PC-3 (cell line): ENCODE results near the gene SYDE2. TPM values are rescaled to one million over a fixed set of nuclear protein-coding genes. Genes with fewer than 3 reads are reported as not detected.

Experiments used
- ATAC-seq: fragments of 200-7000 bp; cut with Tn5 transposase; 2 replicates; pipeline ENCODE4 v1.9.1; 2020; ENCODE audit warnings: mild to moderate bottlenecking, moderate library complexity
- BruUV-seq: library from RNA; stranded (reverse); fragments of 400-500 nt; replicated peaks from 2 replicates; lab custom pipeline; 2021; lab: Mats Ljungman, UMichigan
- CTCF ChIA-PET: fragments of 300-600 bp; sonication (Branson Sonifier 250); formaldehyde crosslinking; loops from one replicate; lab custom pipeline; 2022; ENCODE audit warnings: antibody characterized with exemption; lab: Charles Lee
- POLR2A ChIA-PET: fragments of 300-600 bp; sonication (Branson Sonifier 250); formaldehyde crosslinking; loops from one replicate; lab custom pipeline; 2022; ENCODE audit warnings: antibody characterized with exemption; ENCODE audit not compliant: unreplicated experiment; lab: Charles Lee
- DNase-seq: peaks from one replicate; pipeline ENCODE4 v3.0.0-alpha.2; 2015
- H2AFZ ChIP-seq: fragments of 300-600 bp; sonication (generic); 2 replicates; pipeline ENCODE4 v1.6.0; 2016; ENCODE audit warnings: antibody characterized with exemption, low read length
- H3F3A ChIP-seq: fragments of 300-600 bp; sonication (generic); one replicate; pipeline ENCODE4 v1.6.0; 2017; ENCODE audit warnings: antibody characterized with exemption, low read length, control low read depth, mild to moderate bottlenecking; ENCODE audit not compliant: unreplicated experiment
- H3K27ac ChIP-seq: fragments of 300-600 bp; sonication (generic); 2 replicates; pipeline ENCODE4 v1.5.1; 2016; ENCODE audit warnings: mild to moderate bottlenecking, low read length
- H3K27me3 ChIP-seq: fragments of 300-600 bp; sonication (generic); 2 replicates; pipeline ENCODE4 v1.6.1; 2016; ENCODE audit warnings: low read length, mixed read lengths
- H3K36me3 ChIP-seq: fragments of 300-600 bp; sonication (generic); 2 replicates; pipeline ENCODE4 v1.6.1; 2016; ENCODE audit warnings: low read depth, mixed run types, low read length, mixed read lengths
- H3K4me1 ChIP-seq: fragments of 300-600 bp; sonication (generic); 2 replicates; pipeline ENCODE4 v1.5.1; 2016; ENCODE audit warnings: low read length; ENCODE audit not compliant: insufficient read depth
- H3K4me2 ChIP-seq: fragments of 300-600 bp; sonication (generic); 2 replicates; pipeline ENCODE4 v1.6.0; 2016; ENCODE audit warnings: low read length
- H3K4me3 ChIP-seq: fragments of 300-600 bp; sonication (generic); 2 replicates; pipeline ENCODE4 v1.5.1; 2016; ENCODE audit warnings: mild to moderate bottlenecking, low read length, mixed read lengths
- H3K79me2 ChIP-seq: fragments of 300-600 bp; sonication (generic); 2 replicates; pipeline ENCODE4 v1.6.1; 2017; ENCODE audit warnings: low read length, mixed read lengths
- H3K9ac ChIP-seq: fragments of 300-600 bp; sonication (generic); 2 replicates; pipeline ENCODE4 v1.6.0; 2016; ENCODE audit warnings: mild to moderate bottlenecking, low read length
- H3K9me2 ChIP-seq: fragments of 300-600 bp; sonication (generic); replicated peaks from 2 replicates; pipeline ENCODE4 v1.6.1; 2016; ENCODE audit warnings: mixed run types, low read length, mixed read lengths
- H3K9me3 ChIP-seq: fragments of 300-600 bp; sonication (generic); 2 replicates; pipeline ENCODE4 v1.6.1; 2016; ENCODE audit warnings: low read length, mixed read lengths
- H4K20me1 ChIP-seq: fragments of 300-600 bp; sonication (generic); 2 replicates; pipeline ENCODE4 v1.6.1; 2016; ENCODE audit warnings: low read length, mixed read lengths
- CTCF ChIP-seq: fragments of 300-600 bp; sonication (generic); conservative IDR thresholded peaks from 2 replicates; pipeline ENCODE4 v1.5.1; 2017; ENCODE audit warnings: antibody characterized with exemption, low read depth, mild to moderate bottlenecking, low read length
- EZH2 ChIP-seq: fragments of 300-600 bp; sonication (generic); IDR thresholded peaks from one replicate; pipeline ENCODE4 v1.6.1; 2017; ENCODE audit warnings: antibody characterized with exemption, mild to moderate bottlenecking, low read length; ENCODE audit not compliant: unreplicated experiment
- EZH2phosphoT487 ChIP-seq: fragments of 300-600 bp; sonication (generic); IDR thresholded peaks from 2 replicates; pipeline ENCODE4 v1.6.1; 2018; ENCODE audit warnings: mild to moderate bottlenecking, antibody characterized with exemption, low read length, borderline replicate concordance
- intact Hi-C: fragments of 100-400 bp; cut with micrococcal nuclease; formaldehyde crosslinking; loops from 2 replicates; pipeline ENCODE4 v1.9.0; 2023
- total RNA-seq: library from RNA; depleted of rRNA; stranded (reverse); fragments of >200 nt; gene quantifications from 2 replicates; pipeline ENCODE4 v1.2.3, GENCODE V29; 2014

SYDE2 gene
- total RNA-seq, 1 experiment from 2014 or later: 4.4 TPM

- ChIA-PET POLR2A (no interaction called here), CTCF (no interaction called here)
- ATAC-seq: no peak
- H2AFZ ChIP-seq: no peak overlapping the region
- no peak overlapping the region for H3K27ac ChIP-seq
- no peaks in the 10 kb centered on the region for H3K9me2 ChIP-seq
- TF ChIP-seq CTCF: no peak
- TF ChIP-seq EZH2phosphoT487: no peak
- no peak for DNase-seq
- H3K4me1 ChIP-seq: no peaks in the 10 kb centered on the region
- no peak overlapping the region for H3K4me3 ChIP-seq
- no TSS peak for BruUV-seq
- H3F3A ChIP-seq: no peaks in the 10 kb centered on the region
- H3K36me3 ChIP-seq: peaks cover 4% of the 10 kb centered on the region; the same call in 1 of the 2 replicates
- no peak overlapping the region for H3K4me2 ChIP-seq
- H3K27me3 ChIP-seq: no peaks in the 10 kb centered on the region
- no peaks in the 10 kb centered on the region for H3K79me2 ChIP-seq
- H4K20me1 ChIP-seq: no peaks in the 10 kb centered on the region
- no peaks in the 10 kb centered on the region for H3K9me3 ChIP-seq
- no peak overlapping the region for H3K9ac ChIP-seq
- intact Hi-C loops: no loop called here
Observed at GRCh38 chr1:85184245-85184644, 16.6 kb downstream of the SYDE2 start.

GRCh38 chr1:85182700-85183099 is 18.1 kb downstream of the SYDE2 start:
- CTCF ChIA-PET: no interaction called here
- Histone ChIP-seq H3K27me3 (no peaks in the 10 kb centered on the region), H3K9me3 (no peaks in the 10 kb centered on the region), H3K27ac (no peak overlapping the region), H3K4me2 (no peak overlapping the region), H2AFZ (no peak overlapping the region), H3K36me3 (peaks cover 2% of the 10 kb centered on the region; the same call in 1 of the 2 replicates), H3K9me2 (no peaks in the 10 kb centered on the region), H4K20me1 (no peaks in the 10 kb centered on the region), H3K9ac (no peak overlapping the region), H3K4me3 (no peak overlapping the region), H3K79me2 (no peaks in the 10 kb centered on the region), H3F3A (no peaks in the 10 kb centered on the region), H3K4me1 (no peaks in the 10 kb centered on the region)
- DNase-seq (no peak), ATAC-seq (no peak)
- intact Hi-C loops: no loop called here
- BruUV-seq: no TSS peak
- POLR2A ChIA-PET: no interaction called here
- TF ChIP-seq CTCF (no peak), EZH2phosphoT487 (no peak), EZH2 (no peak)

- CTCF ChIA-PET: no interaction called here
- H3K4me1 ChIP-seq: no peaks in the 10 kb centered on the region
- POLR2A ChIA-PET: no interaction called here
- no peaks in the 10 kb centered on the region for H3K27me3 ChIP-seq
- no peak overlapping the region for H3K27ac ChIP-seq
- DNase-seq (no peak), ATAC-seq (no peak)
- H3K9me3 ChIP-seq: no peaks in the 10 kb centered on the region
- no peak overlapping the region for H3K4me3 ChIP-seq
- no peak for TF ChIP-seq EZH2
- TF ChIP-seq EZH2phosphoT487: no peak
- no peak for TF ChIP-seq CTCF
- H3K4me2 ChIP-seq: no peak overlapping the region
- peaks cover 2% of the 10 kb centered on the region; the same call in 1 of the 2 replicates for H3K36me3 ChIP-seq
- H3K79me2 ChIP-seq: no peaks in the 10 kb centered on the region
- no peak overlapping the region for H3K9ac ChIP-seq
- no peaks in the 10 kb centered on the region for H3K9me2 ChIP-seq
- no TSS peak for BruUV-seq
- no peaks in the 10 kb centered on the region for H4K20me1 ChIP-seq
- H2AFZ ChIP-seq: no peak overlapping the region
- no peaks in the 10 kb centered on the region for H3F3A ChIP-seq
- intact Hi-C loops: no loop called here
Observed at GRCh38 chr1:85180869-85181268, 19.9 kb downstream of the SYDE2 start.
